Measurements from ENCODE around the gene ABCC3. TPM values are rescaled to one million over a fixed set of nuclear protein-coding genes. Genes with fewer than 3 reads are reported as not detected.

The ABCC3 gene
- total and polyA plus RNA-seq, 9 of the 15 experiments (the other 6 are each of a cell fraction or from before 2014, with no cell fraction given) = 0.03 to 1.6 (median 0.42) TPM; not detected in 5

DNA sequence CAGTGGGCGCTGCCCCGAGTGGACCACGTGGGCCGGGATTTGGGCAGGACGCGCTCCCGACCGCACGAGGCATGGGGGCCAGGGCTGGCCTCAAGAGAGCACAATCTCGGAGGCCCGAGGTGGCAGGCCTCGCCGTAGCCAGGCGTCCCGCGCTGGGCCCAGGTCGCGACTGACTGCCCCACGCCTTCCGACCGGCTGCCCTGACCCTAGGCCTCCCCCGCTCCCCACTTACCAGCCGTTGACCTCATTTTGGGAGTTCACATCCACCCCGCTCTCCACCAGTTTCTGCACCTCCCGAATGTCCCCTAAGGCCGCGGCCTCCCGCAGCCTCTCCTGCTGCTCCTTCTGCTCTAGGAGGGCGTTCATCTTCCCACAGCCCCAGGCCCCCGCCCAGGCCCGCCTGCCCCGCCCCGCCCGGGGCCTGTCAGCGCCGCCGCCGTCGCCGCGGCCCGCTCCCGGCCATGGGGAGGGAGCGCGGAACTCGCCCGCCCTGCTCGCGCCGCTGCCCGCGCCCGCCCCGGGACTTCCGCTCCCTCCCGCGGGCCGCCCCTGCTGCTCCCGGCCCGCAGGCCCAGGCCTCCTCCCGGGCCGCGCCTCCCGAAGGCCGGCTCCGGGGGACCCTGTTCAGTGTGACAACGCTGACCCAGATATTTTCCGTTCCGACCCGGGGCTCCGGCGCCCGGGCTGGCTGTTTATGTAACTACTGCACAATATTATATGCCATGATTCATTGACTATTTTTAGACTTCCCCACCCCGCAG lies 72.8 kb downstream of the ABCC3 start, which contains the start of gene ANKRD40 (continued):
- TF ChIP-seq, protein P1, sequence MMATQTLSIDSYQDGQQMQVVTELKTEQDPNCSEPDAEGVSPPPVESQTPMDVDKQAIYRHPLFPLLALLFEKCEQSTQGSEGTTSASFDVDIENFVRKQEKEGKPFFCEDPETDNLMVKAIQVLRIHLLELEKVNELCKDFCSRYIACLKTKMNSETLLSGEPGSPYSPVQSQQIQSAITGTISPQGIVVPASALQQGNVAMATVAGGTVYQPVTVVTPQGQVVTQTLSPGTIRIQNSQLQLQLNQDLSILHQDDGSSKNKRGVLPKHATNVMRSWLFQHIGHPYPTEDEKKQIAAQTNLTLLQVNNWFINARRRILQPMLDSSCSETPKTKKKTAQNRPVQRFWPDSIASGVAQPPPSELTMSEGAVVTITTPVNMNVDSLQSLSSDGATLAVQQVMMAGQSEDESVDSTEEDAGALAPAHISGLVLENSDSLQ (IDR thresholded peaks at IDR 0.05) = no peak
- TF ChIP-seq, protein P2, sequence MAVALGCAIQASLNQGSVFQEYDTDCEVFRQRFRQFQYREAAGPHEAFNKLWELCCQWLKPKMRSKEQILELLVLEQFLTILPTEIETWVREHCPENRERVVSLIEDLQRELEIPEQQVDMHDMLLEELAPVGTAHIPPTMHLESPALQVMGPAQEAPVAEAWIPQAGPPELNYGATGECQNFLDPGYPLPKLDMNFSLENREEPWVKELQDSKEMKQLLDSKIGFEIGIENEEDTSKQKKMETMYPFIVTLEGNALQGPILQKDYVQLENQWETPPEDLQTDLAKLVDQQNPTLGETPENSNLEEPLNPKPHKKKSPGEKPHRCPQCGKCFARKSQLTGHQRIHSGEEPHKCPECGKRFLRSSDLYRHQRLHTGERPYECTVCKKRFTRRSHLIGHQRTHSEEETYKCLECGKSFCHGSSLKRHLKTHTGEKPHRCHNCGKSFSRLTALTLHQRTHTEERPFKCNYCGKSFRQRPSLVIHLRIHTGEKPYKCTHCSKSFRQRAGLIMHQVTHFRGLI (CRISPR knock-in tag; IDR thresholded peaks at IDR 0.05) = no peak
- TF ChIP-seq ZNF197 (CRISPR knock-in tag; IDR thresholded peaks at IDR 0.05; ENCODE audit: low read depth) = 0 out of 2 replicates have a peak, but pooled peaks have one; percentile 51
- TF ChIP-seq, protein P3, sequence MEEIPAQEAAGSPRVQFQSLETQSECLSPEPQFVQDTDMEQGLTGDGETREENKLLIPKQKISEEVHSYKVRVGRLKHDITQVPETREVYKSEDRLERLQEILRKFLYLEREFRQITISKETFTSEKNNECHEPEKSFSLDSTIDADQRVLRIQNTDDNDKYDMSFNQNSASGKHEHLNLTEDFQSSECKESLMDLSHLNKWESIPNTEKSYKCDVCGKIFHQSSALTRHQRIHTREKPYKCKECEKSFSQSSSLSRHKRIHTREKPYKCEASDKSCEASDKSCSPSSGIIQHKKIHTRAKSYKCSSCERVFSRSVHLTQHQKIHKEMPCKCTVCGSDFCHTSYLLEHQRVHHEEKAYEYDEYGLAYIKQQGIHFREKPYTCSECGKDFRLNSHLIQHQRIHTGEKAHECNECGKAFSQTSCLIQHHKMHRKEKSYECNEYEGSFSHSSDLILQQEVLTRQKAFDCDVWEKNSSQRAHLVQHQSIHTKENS (CRISPR knock-in tag; IDR thresholded peaks at IDR 0.05) = no peak
- no peak for TF ChIP-seq RBM17 (IDR thresholded peaks at IDR 0.05; ENCODE audit: borderline replicate concordance, low read depth, low read length)
- TF ChIP-seq, protein P4, sequence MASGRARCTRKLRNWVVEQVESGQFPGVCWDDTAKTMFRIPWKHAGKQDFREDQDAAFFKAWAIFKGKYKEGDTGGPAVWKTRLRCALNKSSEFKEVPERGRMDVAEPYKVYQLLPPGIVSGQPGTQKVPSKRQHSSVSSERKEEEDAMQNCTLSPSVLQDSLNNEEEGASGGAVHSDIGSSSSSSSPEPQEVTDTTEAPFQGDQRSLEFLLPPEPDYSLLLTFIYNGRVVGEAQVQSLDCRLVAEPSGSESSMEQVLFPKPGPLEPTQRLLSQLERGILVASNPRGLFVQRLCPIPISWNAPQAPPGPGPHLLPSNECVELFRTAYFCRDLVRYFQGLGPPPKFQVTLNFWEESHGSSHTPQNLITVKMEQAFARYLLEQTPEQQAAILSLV (tag; IDR thresholded peaks at IDR 0.05) = no peak
- peak; percentile 90; the same call in 1 of the 2 replicates for TF ChIP-seq ATF7 (IDR thresholded peaks at IDR 0.05)
- TF ChIP-seq, protein P5, sequence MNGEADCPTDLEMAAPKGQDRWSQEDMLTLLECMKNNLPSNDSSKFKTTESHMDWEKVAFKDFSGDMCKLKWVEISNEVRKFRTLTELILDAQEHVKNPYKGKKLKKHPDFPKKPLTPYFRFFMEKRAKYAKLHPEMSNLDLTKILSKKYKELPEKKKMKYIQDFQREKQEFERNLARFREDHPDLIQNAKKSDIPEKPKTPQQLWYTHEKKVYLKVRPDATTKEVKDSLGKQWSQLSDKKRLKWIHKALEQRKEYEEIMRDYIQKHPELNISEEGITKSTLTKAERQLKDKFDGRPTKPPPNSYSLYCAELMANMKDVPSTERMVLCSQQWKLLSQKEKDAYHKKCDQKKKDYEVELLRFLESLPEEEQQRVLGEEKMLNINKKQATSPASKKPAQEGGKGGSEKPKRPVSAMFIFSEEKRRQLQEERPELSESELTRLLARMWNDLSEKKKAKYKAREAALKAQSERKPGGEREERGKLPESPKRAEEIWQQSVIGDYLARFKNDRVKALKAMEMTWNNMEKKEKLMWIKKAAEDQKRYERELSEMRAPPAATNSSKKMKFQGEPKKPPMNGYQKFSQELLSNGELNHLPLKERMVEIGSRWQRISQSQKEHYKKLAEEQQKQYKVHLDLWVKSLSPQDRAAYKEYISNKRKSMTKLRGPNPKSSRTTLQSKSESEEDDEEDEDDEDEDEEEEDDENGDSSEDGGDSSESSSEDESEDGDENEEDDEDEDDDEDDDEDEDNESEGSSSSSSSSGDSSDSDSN (IDR thresholded peaks at IDR 0.05; ENCODE audit: borderline replicate concordance in 1 of 2, low read depth in 2 of 2, low read length in 2 of 2) = peak; percentile 98
- TF ChIP-seq, protein P6, sequence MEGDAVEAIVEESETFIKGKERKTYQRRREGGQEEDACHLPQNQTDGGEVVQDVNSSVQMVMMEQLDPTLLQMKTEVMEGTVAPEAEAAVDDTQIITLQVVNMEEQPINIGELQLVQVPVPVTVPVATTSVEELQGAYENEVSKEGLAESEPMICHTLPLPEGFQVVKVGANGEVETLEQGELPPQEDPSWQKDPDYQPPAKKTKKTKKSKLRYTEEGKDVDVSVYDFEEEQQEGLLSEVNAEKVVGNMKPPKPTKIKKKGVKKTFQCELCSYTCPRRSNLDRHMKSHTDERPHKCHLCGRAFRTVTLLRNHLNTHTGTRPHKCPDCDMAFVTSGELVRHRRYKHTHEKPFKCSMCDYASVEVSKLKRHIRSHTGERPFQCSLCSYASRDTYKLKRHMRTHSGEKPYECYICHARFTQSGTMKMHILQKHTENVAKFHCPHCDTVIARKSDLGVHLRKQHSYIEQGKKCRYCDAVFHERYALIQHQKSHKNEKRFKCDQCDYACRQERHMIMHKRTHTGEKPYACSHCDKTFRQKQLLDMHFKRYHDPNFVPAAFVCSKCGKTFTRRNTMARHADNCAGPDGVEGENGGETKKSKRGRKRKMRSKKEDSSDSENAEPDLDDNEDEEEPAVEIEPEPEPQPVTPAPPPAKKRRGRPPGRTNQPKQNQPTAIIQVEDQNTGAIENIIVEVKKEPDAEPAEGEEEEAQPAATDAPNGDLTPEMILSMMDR (IDR thresholded peaks at IDR 0.05 in 2 of 3, conservative IDR thresholded peaks at IDR 0.05 in 1 of 3; ENCODE audit: insufficient read depth in 2 of 3, low read depth in 1 of 3, low read length in 3 of 3) = no peak
- TF ChIP-seq, protein P7, sequence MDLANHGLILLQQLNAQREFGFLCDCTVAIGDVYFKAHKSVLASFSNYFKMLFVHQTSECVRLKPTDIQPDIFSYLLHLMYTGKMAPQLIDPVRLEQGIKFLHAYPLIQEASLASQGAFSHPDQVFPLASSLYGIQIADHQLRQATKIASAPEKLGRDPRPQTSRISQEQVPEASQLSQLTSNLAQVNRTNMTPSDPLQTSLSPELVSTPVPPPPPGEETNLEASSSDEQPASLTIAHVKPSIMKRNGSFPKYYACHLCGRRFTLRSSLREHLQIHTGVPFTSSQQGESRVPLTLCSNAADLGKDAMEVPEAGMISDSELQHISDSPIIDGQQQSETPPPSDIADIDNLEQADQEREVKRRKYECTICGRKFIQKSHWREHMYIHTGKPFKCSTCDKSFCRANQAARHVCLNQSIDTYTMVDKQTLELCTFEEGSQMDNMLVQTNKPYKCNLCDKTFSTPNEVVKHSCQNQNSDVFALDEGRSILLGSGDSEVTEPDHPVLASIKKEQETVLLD (IDR thresholded peaks at IDR 0.05) = peak; percentile 85
- TF ChIP-seq CREM (IDR thresholded peaks at IDR 0.05; ENCODE audit: low read depth) = peak; percentile 62
- TF ChIP-seq ZNF695 (CRISPR knock-in tag; IDR thresholded peaks at IDR 0.05) = no peak
- TF ChIP-seq EHMT2 (IDR thresholded peaks at IDR 0.05) = no peak
- TF ChIP-seq NCOR1 (IDR thresholded peaks at IDR 0.05) = peak; percentile 35; the same call in 1 of the 2 replicates
